ENCODE data around the gene PROCA1. TPM values are rescaled to one million over a fixed set of nuclear protein-coding genes. Genes with fewer than 3 reads are reported as not detected.
A peak's percentile ranks its signal among the peaks of the same experiment; 100 is the strongest.

Gene PROCA1
- total and polyA plus RNA-seq, 9 of the 15 experiments (the other 6 are each of a cell fraction or from before 2014, with no cell fraction given): 0.78 to 16.2 (median 5.6) TPM

DNA sequence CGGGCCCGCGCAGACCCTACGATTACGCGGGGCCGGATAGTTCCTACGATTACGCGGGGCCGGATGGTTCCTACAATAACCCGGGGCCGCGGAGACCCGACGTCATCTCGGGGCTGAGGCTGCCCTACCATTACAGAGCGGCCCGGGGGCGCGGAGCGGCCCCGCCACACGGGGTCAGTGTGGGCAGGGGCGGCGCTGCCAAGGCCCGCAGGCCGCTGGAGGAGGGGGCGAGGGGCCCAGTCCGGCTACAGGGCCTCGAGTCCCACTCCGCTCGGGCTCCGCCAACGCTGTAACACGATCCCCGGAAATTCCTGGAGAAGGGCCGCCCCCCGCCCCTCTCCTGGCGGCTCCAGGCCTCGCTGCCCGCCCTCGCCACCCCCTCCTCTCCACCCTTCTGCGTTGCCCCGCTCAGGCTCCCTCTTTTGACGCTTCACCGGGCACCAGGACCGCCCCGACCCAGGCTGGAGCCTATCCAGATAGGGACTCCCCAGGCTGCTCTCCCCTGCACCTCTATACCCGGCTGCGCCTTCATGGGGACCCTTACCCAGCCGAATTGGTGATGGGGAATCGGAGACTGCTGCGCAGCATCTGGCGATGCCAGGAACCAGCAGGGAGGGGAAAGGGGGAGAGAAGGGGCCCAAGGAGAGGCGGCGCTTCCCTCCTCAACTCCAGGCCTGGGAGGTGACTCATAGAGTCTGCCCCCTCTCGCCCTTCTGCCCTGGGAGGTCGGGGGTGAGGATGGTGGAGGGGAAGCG lies 6.1 kb upstream of the PROCA1 start, which contains the start of gene RAB34:
Gene RAB34, minus strand, starts transcription at position 291 of the 755 bp plus-strand sequence. CDS start 602 bp downstream, outside the sequence.
- BruUV-seq (replicated peaks): no TSS peak
- DNase-seq (ENCODE audit: extremely low read depth in 1 of 4, low spot score in 3 of 4): no peak
- no peak for ATAC-seq

More for the DNA sequence above, 6.1 kb upstream of the PROCA1 start, which contains the start of gene RAB34:
- peak within 1 kb of the TSS in 1 of 2 experiments; percentile 31; a peak in 2 of 4 replicates for H3K9ac ChIP-seq (ENCODE audit: insufficient read depth in 1 of 2, low read depth in 2 of 2, low read length in 2 of 2)
- H3K27me3 ChIP-seq (ENCODE audit: control insufficient read depth in 2 of 2, insufficient read depth in 2 of 2, low read length in 2 of 2): 0 out of 5 replicates have a peak, but pooled peaks cover 0 to 11% of the 10 kb centered on the region in 2 experiments
- peaks cover 25 to 35% of the 10 kb centered on the region in 2 experiments for H3K4me1 ChIP-seq (replicated peaks in 1 of 2; ENCODE audit: control insufficient read depth in 2 of 2, insufficient read depth in 2 of 2, low read length in 2 of 2)
- peaks cover 23% of the 10 kb centered on the region for H4K20me1 ChIP-seq (replicated peaks; ENCODE audit: control insufficient read depth, insufficient read depth, low read length)
- H3K4me3 ChIP-seq: no peak within 1 kb of the TSS
- peaks cover 39% of the 10 kb centered on the region for H3K79me2 ChIP-seq (ENCODE audit: control insufficient read depth, insufficient read depth, low read length)
- ChIA-PET CTCF (ENCODE audit: low intra/inter-chr PET ratio) (no interaction called here), POLR2A (no interaction called here)
- TF ChIP-seq ZNF140 (CRISPR knock-in tag; IDR thresholded peaks at IDR 0.05) (no peak), FIP1L1 (IDR thresholded peaks at IDR 0.05; ENCODE audit: low read depth, low read length, poor library complexity, severe bottlenecking) (peak; percentile 6), YBX1 (IDR thresholded peaks at IDR 0.05) (no peak), PCBP1 (IDR thresholded peaks at IDR 0.05; ENCODE audit: low read depth, low read length, poor library complexity, severe bottlenecking) (peak; percentile 29)
- TF ChIP-seq, protein P1, sequence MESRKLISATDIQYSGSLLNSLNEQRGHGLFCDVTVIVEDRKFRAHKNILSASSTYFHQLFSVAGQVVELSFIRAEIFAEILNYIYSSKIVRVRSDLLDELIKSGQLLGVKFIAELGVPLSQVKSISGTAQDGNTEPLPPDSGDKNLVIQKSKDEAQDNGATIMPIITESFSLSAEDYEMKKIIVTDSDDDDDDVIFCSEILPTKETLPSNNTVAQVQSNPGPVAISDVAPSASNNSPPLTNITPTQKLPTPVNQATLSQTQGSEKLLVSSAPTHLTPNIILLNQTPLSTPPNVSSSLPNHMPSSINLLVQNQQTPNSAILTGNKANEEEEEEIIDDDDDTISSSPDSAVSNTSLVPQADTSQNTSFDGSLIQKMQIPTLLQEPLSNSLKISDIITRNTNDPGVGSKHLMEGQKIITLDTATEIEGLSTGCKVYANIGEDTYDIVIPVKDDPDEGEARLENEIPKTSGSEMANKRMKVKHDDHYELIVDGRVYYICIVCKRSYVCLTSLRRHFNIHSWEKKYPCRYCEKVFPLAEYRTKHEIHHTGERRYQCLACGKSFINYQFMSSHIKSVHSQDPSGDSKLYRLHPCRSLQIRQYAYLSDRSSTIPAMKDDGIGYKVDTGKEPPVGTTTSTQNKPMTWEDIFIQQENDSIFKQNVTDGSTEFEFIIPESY (CRISPR knock-in tag; IDR thresholded peaks at IDR 0.05): 0 out of 2 replicates have a peak, but pooled peaks have one; percentile 5
- in situ Hi-C loops (cut with MboI) (no loop called here), intact Hi-C loops (cut with micrococcal nuclease) (loop anchor here (2.0 kb wide), 1 partner anchor 71 kb away; no protein-coding TSS in a partner anchor)
- no peak within 1 kb of the TSS for H2AFZ ChIP-seq (ENCODE audit: low read depth, low read length)
- peaks cover 27% of the 10 kb centered on the region for H3K36me3 ChIP-seq (ENCODE audit: control insufficient read depth, insufficient read depth, low read length)
- H3K9me3 ChIP-seq (replicated peaks; ENCODE audit: control insufficient read depth, insufficient read depth, low read depth, low read length): no peaks in the 10 kb centered on the region
- H3K4me2 ChIP-seq (ENCODE audit: insufficient read depth, low read length): 0 out of 2 replicates have a peak within 1 kb of the TSS, but pooled peaks have one; percentile 96
- H3K9me1 ChIP-seq (ENCODE audit: control insufficient read depth, insufficient read depth, low read length): no peaks in the 10 kb centered on the region
- no peak within 1 kb of the TSS for H3K27ac ChIP-seq (ENCODE audit: extremely low read depth, low read depth, low read length)
- FAIRE-seq: no peak
- 76% methylated on average over 25 of the region's 60 CpGs for WGBS (ENCODE audit: insufficient coverage, low coverage, missing lambda C conversion rate)
